CD4-positive, alpha-beta T cell treated with Interleukin-4 for 1 hour (primary cell): ENCODE measurements around the gene PRICKLE3.
A peak's percentile ranks its signal among the peaks of the same experiment; 100 is the strongest.

Experiments
- DNase-seq, 2 donors: peaks; one replicate each; pipeline ENCODE4 v3.0.0-alpha.2; 2020 to 2022

PRICKLE3 gene

DNA sequence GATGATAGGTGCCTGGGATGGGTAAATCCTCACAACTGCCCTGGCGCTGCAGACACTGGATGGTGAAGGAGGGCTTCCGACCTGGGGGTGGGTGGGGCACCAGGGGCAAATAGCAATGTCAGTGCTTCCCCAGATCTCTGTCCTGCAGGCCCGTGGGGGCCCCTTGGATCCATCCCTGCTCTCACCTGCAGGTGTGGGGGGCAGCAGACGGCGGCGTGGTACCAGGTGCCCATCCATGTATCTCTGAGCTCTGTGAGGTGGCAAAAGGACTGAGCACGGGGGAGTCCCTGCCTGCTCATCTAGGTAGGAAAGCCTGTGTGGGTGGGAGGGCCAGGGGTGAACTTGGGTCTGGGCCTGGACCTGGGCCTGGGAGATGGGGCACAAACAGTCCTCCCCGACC is 20.4 kb upstream of the PRICKLE3 start:
- DNase-seq: no peak

GRCh38 chrX:49205443-49205842 is 19.3 kb upstream of the PRICKLE3 start:
- DNase-seq: no peak

GRCh38 chrX:49204709-49205108 is 18.5 kb upstream of the PRICKLE3 start:
- no peak for DNase-seq

GRCh38 chrX:49204017-49204416 is 17.8 kb upstream of the PRICKLE3 start:
- DNase-seq: no peak

DNA sequence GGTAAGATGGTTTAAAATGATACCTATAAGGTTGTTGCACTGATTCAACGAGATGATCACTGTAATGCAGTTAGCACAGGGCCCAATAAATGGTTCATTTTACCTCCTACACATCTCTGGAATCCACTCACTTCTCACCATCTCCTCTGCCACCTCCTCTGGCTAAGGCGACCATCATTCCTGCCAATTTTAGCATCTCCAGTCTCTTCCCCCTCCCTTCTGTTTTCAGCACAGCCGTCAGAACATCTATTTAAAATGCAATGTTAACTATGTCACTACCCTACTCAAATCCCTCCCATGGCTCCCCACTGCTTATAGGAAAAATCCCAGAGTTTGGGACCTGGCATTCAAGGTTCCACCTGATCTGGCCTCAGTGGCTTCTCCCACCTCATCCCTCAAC is 17.4 kb upstream of the PRICKLE3 start:
- DNase-seq: no peak

DNA sequence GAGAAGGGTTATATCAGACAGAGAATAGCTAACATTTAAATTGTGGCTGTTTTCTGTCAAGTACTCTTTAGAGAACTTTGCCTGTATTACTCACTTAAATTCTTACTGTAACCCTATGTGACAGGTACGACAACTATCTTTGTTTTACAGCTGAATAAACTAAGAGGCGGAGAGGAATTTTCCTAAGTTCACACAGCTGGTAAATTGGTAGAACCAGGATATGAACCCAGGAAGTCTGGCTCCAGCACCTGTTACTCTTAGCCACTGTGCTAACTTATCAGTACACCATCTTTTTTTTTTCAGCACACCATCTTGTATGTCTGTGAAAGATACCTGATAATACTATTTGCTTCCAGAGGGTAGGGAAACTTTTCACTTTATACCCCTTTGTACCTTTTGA is 15.8 kb upstream of the PRICKLE3 start:
- DNase-seq: no peak

DNA sequence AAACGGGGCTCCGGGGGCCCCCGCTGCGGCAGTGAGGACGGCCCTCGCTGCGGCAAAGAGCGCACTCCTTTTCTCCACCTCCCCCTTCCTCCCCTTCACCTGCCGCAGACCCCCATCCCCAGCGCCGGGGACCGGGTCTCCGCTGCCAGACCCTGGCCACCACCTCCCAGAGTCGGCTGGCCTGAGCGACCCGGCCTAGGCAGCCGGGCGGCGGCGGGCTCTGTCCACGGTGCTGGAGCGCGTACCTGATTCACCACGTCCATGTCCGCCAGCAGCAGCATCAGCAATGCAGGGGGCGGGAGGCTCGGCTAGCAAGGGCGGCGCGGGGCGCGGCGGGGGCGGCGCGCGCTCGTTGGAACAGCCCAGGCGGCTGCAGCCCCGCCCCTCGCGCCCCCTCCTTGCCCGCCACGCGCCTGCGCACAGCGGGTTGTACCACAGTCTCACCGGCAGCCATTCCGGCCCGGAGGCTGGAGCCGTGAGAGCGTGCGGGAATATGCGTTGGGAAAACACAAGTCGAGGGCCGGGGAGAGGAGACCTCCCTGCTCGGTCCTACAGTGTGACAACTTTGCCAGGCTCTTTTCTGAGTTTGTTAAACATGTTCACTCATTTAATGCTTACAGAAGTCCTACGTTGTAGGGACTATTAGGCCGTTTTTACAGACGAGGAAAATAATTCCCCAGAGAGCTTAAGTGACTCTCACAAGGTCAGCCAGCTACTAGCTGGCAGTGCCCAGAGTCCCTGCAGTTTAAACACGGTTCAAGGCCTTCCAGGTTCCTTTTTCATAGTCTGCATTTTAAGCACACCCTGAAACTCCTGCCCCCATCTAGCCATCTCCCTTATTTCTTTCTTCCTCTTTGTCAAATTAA is 14.0 kb upstream of the PRICKLE3 start, which contains the start of gene SYP:
Gene SYP (minus strand): TSS at position 288 of the 866 bp plus-strand sequence. CDS start 7 bp downstream, at position 281.
- peak; percentile 90 for DNase-seq

DNA sequence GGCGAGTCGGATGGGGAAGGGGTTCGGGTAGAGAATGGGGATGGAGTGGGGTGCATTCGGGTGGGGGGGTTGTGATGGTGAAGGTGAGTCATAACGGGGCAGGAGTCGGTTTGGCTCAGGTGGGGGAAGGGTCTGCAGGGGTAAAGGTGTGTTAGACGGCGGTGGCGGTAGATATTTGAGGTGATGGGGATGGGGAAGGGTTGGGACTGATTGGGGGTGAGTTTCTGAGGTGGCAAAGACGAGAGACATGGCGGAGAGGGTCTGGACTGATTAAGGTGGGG is 13.1 kb upstream of the PRICKLE3 start:
- DNase-seq: no peak

DNA sequence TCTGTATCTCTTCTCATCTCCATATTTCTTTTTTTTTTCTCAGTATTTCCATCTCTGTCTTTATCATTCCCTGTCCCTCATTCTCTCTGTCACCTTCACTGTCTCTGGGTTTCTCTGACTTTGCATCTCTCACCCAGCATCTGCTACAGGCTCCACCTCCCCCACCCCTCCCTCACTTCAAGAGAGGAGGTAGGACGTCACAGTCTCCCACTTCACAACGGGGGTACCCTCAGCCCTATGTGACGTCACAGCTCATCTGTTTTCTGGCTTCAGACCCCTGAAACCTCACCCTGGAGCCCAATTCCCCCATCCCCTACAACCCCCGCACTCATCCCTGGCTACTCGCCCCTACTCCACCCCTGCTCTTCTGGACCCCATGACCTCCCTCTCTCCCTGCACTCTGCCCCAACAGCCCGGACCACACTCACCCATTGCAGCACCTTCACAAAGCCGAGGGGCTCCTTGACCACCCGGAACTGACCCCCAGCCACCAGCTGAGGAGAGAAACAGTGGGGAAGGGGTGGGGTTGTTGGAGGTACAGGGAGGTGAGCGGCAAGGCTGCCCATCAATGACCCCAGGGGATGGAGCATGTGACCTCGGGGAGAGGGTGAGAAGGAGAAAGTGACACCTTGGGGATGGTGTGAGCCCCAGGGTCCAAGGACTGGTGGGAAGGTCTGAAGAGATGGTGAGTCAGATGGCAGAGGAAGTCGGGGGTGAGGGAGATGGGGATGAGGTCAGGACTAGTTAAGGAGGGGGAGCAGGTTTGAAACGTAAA is 12.6 kb upstream of the PRICKLE3 start:
- DNase-seq: no peak

DNA sequence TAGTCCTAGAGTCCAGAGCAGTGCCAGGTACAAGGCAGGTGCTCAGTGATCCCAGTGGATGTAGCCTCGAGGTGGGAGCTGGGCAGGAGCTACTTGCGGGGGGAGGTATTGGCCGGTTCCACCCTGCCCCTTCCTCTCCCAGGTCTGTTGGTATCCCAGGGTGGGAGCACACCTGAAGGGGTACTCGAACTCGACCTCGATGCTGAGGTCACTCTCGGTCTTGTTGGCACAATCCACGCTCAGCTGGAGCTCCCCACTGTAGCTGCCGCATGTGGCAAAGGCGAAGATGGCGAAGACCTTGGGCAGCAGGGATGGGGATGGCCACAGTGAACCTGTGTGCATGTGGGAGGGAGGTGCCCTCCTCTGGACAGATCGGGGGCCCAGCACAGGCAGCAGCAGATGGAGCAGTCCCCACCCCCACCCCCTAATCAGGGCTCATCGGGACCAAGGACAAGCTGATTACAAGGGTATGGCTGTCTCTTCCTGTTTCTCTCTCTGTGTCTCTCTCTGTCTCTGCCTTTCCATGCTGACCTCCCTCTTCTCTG is 11.4 kb upstream of the PRICKLE3 start:
- DNase-seq: no peak

DNA sequence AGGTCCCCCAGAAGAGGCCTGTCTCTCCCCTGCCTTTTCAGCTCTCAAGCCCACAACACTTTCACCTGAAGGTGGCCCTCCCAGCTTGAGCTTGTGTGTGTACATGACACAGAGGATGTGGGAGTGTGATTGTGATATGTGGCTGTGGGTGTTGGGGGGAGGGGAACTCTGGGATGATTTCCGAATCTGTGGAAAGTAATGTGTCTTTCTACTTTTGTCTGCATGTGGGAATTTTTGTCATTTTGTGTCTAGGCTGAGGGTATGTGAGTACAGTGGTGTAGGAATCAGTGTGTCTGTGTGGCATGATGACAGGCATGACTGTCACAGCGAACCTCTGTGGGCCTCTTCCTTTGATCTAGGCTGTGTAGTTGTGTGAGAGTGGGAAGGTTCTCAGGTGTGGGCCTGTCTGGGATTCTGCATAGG is 7.4 kb upstream of the PRICKLE3 start:
- DNase-seq: no peak

DNA sequence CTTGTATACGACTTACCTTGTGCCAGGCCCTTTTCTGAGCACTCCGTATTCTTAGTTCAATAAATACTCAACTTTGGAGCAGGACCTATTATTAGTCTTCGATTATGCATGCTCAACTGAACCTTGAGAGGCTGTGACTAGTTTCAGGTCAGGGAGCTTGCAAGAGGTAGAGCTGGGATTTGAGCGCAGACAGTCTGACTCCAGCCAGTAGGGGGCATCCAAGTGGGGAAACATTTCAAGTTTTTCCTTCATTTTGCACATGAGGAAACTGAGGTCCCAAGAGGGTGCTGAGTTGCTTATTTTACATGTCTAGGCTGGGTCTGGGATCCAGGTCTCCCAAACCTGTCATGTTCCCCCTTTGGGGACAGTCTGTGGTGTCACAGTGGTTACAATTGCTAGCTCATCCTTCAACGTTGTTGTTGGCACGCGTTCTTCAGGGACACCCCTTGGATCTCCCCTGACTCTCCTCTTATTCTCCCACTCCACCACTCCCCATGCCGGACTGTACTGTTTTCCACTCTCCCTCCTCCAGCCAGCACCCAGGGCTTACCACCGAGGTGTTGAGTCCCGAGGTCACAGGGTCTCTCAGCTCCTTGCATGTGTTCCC is 6.7 kb upstream of the PRICKLE3 start:
- DNase-seq: peak in 1 of 2 donors; percentile 41

- DNase-seq: no peak
Observed at GRCh38 chrX:49191574-49192011, 5.4 kb upstream of the PRICKLE3 start.

GRCh38 chrX:49190821-49191573 is 4.8 kb upstream of the PRICKLE3 start:
- peak; percentile 96 for DNase-seq

- no peak for DNase-seq
Observed at GRCh38 chrX:49189606-49190005, 3.4 kb upstream of the PRICKLE3 start.

DNA sequence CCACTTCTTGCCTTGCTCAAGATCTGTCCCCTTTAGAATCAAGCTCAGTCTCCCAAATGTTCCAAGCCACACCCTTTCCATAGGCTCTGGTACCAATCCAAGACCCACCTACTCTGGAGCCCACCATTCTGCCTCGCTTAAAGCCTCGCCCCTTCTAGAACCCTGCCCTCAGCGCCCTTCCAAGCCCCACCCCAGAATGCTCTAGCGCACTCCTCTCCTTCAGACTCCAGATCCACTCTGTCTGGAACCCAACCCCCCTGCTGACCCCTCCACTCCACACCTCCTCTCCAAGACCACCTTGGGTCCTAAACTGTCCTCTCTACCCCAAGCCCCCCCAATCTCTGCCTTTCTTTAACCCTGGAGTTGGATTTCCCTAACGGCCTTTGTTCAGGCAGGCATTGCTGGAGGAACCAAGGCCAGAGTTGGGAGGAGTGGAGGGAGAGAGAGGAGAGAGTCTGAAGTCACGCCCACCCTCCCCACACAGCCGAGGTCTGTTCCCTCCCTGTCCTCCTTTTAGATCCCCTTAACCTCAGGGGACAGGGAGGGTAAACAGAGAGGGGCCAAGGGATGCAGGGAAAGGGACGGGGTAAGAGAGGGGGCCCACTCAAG is 2.4 kb upstream of the PRICKLE3 start:
- no peak for DNase-seq

DNA sequence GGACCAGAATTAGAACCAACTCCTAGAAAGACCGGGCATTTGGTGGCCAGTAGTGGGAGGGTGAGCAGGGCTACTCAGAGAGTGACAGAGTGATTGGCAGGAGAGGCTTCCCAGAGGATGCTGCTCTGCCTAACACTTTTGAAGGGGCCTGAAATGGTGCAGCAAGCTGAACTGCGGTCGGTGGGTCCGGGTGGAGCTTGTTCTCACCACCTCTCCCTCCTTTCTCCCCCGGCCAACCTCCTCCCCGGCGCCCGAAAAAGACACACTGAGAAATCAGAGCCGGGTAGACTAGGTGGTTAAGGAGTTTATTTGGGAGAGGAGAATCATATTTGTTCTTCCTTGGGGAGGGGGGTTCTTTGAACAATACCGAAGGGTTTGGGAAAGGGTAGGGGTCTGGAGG is 1.4 kb upstream of the PRICKLE3 start:
- no peak for DNase-seq

DNA sequence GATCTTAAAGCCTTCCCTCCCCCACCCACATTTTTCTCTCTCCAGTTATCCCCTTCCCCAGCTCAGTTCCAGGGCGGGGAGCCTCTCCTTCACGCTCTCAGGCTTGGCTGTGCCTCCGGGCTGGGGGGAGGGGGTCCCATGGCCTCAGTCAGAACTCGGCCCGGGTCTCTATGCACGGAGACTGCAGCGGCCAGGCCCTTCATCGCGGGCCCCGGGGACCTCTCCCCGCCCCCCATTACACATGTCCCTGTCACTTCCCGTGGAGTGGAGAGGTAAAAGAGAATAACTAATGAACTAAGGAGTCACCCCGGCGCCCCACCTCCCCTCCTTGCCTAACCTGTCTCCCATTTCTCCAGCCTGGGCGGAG is 838 bp upstream of the PRICKLE3 start:
- DNase-seq: no peak

DNA sequence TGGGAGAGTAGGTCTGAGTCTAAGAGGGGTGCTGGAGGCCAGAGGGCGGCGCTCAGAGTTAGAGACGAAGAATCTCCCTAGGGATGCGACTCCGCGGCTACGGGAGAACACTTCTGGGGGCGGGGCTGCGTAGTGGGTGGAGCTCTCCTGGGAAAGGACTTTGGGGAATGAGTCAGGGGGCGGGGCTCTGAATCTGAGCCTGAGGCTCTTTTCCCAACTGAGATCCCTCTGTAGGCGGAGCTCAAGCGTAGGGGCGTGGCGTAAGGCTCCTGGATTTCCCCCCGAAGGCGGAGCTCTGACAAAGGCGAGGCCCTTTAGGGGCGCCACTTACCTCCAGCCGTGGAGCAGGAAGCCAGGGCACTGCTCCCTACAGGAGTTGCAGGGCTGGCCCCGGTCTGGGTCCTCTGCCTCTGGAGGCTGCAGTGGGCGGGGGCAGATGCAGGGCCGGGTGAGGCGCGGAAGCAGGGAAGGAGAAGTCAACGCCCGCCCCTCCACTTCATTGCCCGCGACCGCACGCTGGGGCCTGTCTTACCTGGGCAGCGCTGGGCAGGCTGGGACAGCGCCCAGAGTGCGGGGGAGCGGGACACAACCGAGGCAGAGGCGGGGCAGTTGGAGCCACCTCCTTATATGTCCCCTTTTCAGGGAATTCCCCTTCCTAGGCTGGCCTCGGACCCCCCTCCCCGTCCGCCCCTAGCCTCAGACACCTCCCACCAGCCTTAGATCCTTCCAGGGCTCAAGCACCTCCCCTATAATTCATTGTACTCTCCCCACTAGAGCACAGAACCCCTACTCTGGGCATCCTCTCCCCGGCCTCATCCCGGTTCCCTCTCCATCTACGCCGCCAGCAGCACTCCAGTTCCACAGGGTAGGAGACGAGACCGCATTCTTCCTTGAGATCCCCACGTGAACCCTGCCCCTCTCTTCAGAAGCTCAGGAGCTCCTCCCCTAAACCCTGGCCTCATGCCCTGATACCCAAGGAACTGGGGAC is 1.6 kb downstream of the PRICKLE3 start:
- peak in 1 of 2 donors; percentile 37 for DNase-seq

- DNase-seq: no peak
Observed at GRCh38 chrX:49183701-49184281, 2.4 kb downstream of the PRICKLE3 start.

- DNase-seq: no peak
Observed at GRCh38 chrX:49179358-49179757, 6.8 kb downstream of the PRICKLE3 start.
